Measurements from ENCODE around the gene KIAA0930. TPM values are rescaled to one million over a fixed set of nuclear protein-coding genes. Genes with fewer than 3 reads are reported as not detected.

The KIAA0930 gene
- total RNA-seq, 1 donor = 43.4 TPM

- TF ChIP-seq CTCF (IDR thresholded peaks at IDR 0.05; ENCODE audit: extremely low read depth, low read depth, low read length) = no peak
- Histone ChIP-seq H3K4me3 (ENCODE audit: insufficient read depth, low read length) (no peak overlapping the region), H3K4me1 (ENCODE audit: insufficient read depth, low read length) (no peaks in the 10 kb centered on the region), H3K27me3 (ENCODE audit: insufficient read depth, low read length) (no peaks in the 10 kb centered on the region), H3K36me3 (ENCODE audit: insufficient read depth, low read length) (peaks cover 13% of the 10 kb centered on the region), H3K4me2 (ENCODE audit: insufficient read depth, low read length) (no peak overlapping the region), H3K79me2 (ENCODE audit: insufficient read depth, low read length) (peaks cover 6% of the 10 kb centered on the region), H3K27ac (ENCODE audit: low read depth, low read length) (no peak overlapping the region), H3K9me3 (ENCODE audit: low read depth, low read length) (no peaks in the 10 kb centered on the region), H2AFZ (ENCODE audit: low read length) (no peak overlapping the region), H4K20me1 (ENCODE audit: insufficient read depth, low read length) (no peaks in the 10 kb centered on the region)
- no peak for DNase-seq (ENCODE audit: insufficient read length, low spot score, missing footprints)
Measured at GRCh38 chr22:45190202-45190872, 50.4 kb downstream of the KIAA0930 start.

GRCh38 chr22:45188779-45189178 lies 51.9 kb downstream of the KIAA0930 start:
- peaks cover 28% of the 10 kb centered on the region for H3K36me3 ChIP-seq (ENCODE audit: insufficient read depth, low read length)
- DNase-seq (ENCODE audit: insufficient read length, low spot score, missing footprints) = no peak
- H4K20me1 ChIP-seq (ENCODE audit: insufficient read depth, low read length) = peaks cover under 1% of the 10 kb centered on the region

GRCh38 chr22:45187891-45188290 lies 52.8 kb downstream of the KIAA0930 start:
- DNase-seq (ENCODE audit: insufficient read length, low spot score, missing footprints) = no peak
- Histone ChIP-seq H3K4me1 (ENCODE audit: insufficient read depth, low read length) (no peaks in the 10 kb centered on the region), H3K9me3 (ENCODE audit: low read depth, low read length) (no peaks in the 10 kb centered on the region), H3K27me3 (ENCODE audit: insufficient read depth, low read length) (no peaks in the 10 kb centered on the region), H4K20me1 (ENCODE audit: insufficient read depth, low read length) (peaks cover 3% of the 10 kb centered on the region), H3K4me2 (ENCODE audit: insufficient read depth, low read length) (no peak overlapping the region), H3K79me2 (ENCODE audit: insufficient read depth, low read length) (peaks cover 13% of the 10 kb centered on the region), H2AFZ (ENCODE audit: low read length) (no peak overlapping the region), H3K4me3 (ENCODE audit: insufficient read depth, low read length) (no peak overlapping the region), H3K27ac (ENCODE audit: low read depth, low read length) (no peak overlapping the region), H3K36me3 (ENCODE audit: insufficient read depth, low read length) (peaks cover 36% of the 10 kb centered on the region)
- no peak for TF ChIP-seq CTCF (IDR thresholded peaks at IDR 0.05; ENCODE audit: extremely low read depth, low read depth, low read length)

More at GRCh38 chr22:45188779-45189178, 51.9 kb downstream of the KIAA0930 start:
- Histone ChIP-seq H2AFZ (ENCODE audit: low read length) (no peak overlapping the region), H3K79me2 (ENCODE audit: insufficient read depth, low read length) (peaks cover 11% of the 10 kb centered on the region), H3K9me3 (ENCODE audit: low read depth, low read length) (no peaks in the 10 kb centered on the region), H3K4me1 (ENCODE audit: insufficient read depth, low read length) (no peaks in the 10 kb centered on the region), H3K27ac (ENCODE audit: low read depth, low read length) (no peak overlapping the region), H3K4me2 (ENCODE audit: insufficient read depth, low read length) (no peak overlapping the region), H3K4me3 (ENCODE audit: insufficient read depth, low read length) (no peak overlapping the region), H3K27me3 (ENCODE audit: insufficient read depth, low read length) (no peaks in the 10 kb centered on the region)
- no peak for TF ChIP-seq CTCF (IDR thresholded peaks at IDR 0.05; ENCODE audit: extremely low read depth, low read depth, low read length)

DNA sequence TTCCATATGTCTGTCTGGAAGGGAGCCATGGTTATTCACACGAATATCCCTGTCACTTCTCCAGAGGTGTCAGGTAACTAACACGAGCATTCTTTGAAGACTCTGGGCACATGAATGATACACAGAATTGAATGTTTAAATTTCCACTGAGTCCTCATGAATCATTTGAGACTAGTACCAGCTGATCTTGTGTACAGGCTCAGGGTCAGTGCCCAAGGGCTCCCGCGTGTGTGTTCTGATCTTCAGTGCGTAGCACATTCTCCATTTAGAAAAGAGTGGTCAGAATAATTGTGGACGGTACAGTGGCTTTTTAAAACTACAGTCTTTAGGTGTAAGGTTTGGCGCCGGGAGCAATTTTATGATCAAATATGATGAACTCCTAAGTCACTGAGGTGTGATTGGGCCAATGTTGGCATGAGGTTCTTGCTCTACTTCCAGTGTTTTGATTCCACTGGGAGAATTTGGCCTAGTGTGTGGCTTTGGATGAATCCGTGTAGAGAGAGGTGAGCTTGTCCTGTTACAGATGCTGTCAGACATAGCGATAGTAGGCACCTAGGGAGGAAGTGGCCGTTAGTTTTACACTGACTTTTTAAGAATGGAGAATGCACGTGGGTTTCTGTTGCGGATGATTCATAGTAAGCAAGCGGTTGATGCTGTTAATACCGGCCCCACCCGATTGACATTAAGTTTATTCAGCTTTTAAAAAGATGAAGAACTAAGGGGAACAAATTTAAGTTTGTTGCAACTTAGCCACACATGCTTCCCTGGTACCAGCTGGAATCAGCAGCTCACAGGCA lies 54.8 kb downstream of the KIAA0930 start:
- DNase-seq (ENCODE audit: insufficient read length, low spot score, missing footprints) = no peak
- no peak overlapping the region for H3K27ac ChIP-seq (ENCODE audit: low read depth, low read length)
- no peak for TF ChIP-seq CTCF (IDR thresholded peaks at IDR 0.05; ENCODE audit: extremely low read depth, low read depth, low read length)

More for the DNA sequence above, 54.8 kb downstream of the KIAA0930 start:
- peaks cover 7% of the 10 kb centered on the region for H4K20me1 ChIP-seq (ENCODE audit: insufficient read depth, low read length)
- H3K4me1 ChIP-seq (ENCODE audit: insufficient read depth, low read length) = no peaks in the 10 kb centered on the region
- H3K27me3 ChIP-seq (ENCODE audit: insufficient read depth, low read length) = no peaks in the 10 kb centered on the region
- H3K4me2 ChIP-seq (ENCODE audit: insufficient read depth, low read length) = no peak overlapping the region
- no peak overlapping the region for H3K4me3 ChIP-seq (ENCODE audit: insufficient read depth, low read length)
- peaks cover 27% of the 10 kb centered on the region for H3K79me2 ChIP-seq (ENCODE audit: insufficient read depth, low read length)
- H2AFZ ChIP-seq (ENCODE audit: low read length) = no peak overlapping the region
- peaks cover 51% of the 10 kb centered on the region for H3K36me3 ChIP-seq (ENCODE audit: insufficient read depth, low read length)
- H3K9me3 ChIP-seq (ENCODE audit: low read depth, low read length) = no peaks in the 10 kb centered on the region

Measured in osteoblast (primary cell).